GM19324 (cell line): ENCODE results near the gene ARPC1A.
"Not testable (repeated sequence)": the region's sequence is repeated elsewhere in the genome, so short reads cannot be mapped to it uniquely, and the experiment has no call there.

Experiments used
- ATAC-seq: cut with Tn5 transposase; IDR thresholded peaks from one replicate; pipeline ENCODE4 v1.9.1; 2021; ENCODE audit warnings: mild to moderate bottlenecking, moderate library complexity; ENCODE audit not compliant: unreplicated experiment, low FRiP score

Gene ARPC1A

DNA sequence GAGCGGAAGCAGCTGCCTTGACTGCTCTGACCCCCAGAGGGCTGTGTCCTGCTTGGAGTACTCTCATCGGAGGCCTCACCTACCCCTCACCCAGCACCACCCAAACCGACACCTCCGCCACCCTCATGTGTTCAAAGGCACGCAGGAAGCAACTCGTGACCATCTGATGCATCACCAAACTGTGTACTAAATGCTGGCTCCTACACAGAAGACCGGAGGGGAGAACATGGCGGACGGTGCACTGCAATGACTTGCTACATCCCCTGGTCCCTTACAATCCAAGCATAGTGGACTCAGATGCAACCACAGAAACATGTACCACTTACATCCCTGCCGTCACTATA is 79.3 kb downstream of the ARPC1A start:
- no peak for ATAC-seq

DNA sequence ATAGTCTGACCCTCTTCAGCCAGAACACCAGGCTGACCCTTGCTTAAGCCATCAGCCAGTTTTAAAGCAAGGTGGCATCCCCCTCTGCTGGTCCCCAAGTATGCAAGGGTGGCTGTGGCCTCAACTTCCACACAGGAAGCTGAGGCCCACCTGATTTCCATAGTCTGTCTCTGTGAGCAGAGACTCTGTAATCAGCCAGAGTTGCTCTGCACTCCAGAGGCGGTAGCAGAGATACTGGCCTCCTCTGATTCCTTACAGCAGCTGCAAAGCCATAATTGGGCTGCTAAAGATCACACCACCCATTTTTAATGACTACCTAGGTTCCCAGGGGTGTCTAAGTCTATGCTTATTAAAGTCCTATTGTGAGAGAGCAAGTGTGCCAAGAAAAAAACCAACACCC is 80.9 kb downstream of the ARPC1A start:
- ATAC-seq: no peak

DNA sequence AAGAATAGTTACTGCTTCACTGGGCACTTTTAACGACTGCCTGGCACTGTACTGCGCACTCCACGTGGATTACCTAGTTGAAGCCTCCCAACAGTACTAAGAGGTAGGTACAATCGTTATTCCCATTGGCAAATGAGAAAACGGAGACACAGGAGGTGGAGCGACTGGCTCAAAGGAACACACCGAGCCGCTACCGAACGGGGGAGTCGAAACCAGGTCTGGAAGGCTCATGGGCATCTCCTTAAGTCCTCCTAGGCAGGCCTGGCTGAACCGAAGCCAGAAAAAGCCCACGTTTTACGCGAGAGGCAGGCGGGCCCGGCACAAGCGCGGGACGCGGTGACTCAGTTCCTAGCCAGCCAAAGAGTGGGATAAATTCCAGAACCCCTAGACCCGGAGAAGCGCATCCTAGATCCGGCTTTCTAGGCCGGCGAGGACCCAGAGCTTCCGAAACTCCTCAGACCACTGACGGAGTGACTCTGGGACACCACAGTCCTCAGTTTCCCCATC is 82.2 kb downstream of the ARPC1A start:
- ATAC-seq: peak; percentile 4

DNA sequence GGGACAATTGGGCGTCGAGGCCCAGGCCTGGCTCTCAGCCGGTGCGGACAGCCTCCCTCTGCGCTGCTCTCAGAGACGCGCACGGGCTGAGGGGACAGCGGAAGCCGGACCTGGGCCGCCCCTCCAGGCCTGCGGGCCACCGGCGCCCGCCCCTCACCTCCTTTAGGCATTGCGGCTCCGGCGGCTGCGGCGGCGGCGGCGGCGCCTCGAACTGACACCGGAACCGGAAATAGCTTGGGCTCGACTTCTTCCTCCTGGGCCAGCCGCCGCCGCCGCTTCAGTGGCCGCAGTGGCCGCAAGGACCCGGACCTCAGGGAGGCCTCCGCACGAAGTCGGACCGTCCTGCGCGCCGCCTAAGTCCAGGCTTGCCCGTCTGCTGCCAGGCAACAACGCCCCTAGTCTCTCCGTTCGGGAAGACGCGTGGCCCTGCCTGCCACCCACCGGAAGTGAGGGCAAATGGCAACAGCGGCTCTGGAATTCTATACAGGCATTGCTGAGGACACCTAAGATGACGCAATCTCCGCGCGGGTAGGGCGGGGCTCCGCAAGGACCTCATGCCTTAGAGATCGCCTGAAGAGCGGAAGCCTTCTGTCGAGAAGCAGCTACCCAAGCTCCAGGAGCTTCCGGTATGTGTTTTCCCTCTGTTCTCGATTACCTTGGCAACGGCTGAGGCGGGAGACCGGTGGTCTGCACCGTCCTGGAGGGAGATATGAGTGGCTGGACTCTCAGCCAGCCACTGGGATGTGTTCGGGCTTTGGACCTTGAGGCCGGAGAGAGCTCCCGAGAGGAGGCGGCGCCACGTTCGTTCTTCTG is 82.9 kb downstream of the ARPC1A start, which contains the start of the genes BUD31 and PDAP1:
TSS of gene BUD31 (plus strand) at position 591 of the 813 bp plus-strand sequence. CDS start 2,124 bp downstream, outside the sequence.
TSS of gene PDAP1 (minus strand) at position 219 of the 813 bp plus-strand sequence. CDS start at position 170, 49 bp downstream.
- ATAC-seq: peak; percentile 79

DNA sequence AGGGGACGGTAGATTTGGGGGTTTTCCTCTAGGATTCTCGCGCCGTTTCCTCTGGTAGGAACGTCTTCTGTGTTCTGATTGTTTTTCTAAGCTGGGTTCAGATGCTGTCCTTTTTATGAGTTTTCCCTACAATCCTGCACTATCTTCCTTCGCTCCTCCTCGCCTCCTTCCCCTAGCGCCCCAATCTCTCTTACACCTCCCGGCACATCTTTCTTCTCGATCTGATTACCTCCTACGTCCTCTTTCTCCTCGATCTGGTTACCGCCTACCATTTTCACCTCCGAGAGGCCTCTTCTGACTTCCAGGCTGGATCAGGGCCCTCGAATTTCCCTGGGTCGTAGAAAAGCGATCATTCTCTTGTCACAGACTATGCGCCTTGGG is 83.5 kb downstream of the ARPC1A start:
- ATAC-seq: no peak

GRCh38 chr7:99409806-99410205 is 84.1 kb downstream of the ARPC1A start:
- no peak for ATAC-seq

GRCh38 chr7:99410635-99411034 is 84.9 kb downstream of the ARPC1A start:
- ATAC-seq: no peak

DNA sequence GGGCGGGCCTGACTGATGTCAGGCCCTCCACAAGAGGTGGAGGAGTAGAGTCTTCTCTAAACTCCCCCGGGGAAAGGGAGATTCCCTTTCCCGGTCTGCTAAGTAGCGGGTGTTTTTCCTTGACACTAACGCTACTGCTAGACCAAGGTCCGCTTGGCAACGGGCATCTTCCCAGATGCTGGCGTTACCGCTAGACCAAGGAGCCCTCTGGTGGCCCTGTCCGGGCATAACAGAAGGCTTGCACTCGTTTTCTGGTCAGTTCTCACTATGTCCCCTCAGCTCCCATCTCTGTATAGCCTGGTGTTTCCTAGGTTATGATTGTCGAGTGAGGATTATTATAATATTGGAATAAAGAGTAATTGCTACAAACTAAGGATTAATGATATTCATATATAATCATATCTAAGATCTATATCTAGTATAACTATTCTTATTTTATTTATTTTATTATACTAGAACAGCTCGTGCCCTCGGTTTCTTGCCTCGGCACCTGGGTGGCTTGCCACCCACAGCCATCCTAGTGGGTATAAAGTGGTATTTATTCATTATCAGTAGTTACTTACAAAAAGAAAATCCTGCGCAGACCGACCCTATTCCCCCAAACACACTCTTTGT is 89.9 kb downstream of the ARPC1A start:
- not testable (repeated sequence) for ATAC-seq
